ENCODE measurements around the gene FEM1A.

GRCh38 chr19:4775627-4776152 is 15.8 kb upstream of the FEM1A start:
- no peak for TF ChIP-seq POLR2AphosphoS5 (IDR thresholded peaks at IDR 0.05; ENCODE audit: insufficient read depth in 1 of 2, low read depth in 1 of 2)
- TF ChIP-seq CTCF (IDR thresholded peaks at IDR 0.05): no peak
